HG03354 (cell line): ENCODE results near the gene CGNL1.

Source experiments
- ATAC-seq: cut with Tn5 transposase; IDR thresholded peaks from one replicate; pipeline ENCODE4 v1.9.1; 2021; ENCODE audit warnings: mild to moderate bottlenecking; ENCODE audit not compliant: unreplicated experiment, poor library complexity, severe bottlenecking

CGNL1 gene

DNA sequence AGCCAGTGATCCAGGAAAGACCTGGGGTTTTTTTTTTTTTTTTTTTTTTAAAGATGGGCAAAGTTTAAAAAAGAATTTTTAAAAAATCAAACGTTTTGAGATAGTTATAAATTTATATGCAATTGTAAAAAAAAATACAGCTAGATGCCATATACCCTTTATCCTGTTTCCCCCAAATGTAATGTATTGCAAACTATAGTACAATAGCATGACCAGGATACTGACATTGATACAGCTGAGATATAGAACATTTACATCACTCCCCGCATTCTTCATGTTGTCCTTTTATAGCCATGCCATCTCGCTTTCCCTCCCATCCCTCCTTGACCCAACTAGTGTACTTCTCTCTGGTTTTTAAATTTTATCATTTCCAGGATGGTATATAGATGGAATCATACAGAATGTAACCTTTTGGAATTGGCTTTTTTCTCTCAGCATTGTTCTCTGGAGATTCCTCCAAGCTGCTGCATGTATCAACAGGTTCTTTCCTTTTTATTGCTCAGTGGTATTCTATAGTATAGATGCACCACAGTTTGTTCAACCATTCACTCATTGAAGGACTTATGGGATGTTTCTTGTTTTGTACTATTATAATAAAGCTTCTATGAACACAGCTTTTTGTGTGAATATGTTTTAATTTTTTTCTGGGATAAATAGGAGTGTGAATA, 104.9 kb downstream of the CGNL1 start:
- no peak for ATAC-seq

DNA sequence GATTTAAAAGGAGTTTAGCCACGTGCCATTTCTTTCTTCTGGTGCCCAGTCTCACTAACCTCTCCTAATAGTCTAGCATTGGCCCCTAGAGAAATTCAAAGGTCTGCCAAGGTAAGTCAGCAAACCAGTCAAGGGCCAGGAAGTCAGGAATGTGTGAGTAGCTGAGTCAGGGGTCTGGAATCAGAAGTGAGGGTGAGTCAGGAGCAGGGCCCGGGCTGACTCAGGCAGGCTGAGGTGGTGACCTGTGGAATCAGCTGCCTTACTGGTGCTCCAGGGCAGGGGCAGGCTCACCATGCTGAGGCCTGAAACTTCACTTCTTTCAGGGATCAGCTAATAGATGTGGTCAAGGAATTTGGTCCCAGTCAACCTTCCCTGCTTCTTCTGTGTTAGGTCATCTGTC, 109.6 kb downstream of the CGNL1 start:
- ATAC-seq: no peak

DNA sequence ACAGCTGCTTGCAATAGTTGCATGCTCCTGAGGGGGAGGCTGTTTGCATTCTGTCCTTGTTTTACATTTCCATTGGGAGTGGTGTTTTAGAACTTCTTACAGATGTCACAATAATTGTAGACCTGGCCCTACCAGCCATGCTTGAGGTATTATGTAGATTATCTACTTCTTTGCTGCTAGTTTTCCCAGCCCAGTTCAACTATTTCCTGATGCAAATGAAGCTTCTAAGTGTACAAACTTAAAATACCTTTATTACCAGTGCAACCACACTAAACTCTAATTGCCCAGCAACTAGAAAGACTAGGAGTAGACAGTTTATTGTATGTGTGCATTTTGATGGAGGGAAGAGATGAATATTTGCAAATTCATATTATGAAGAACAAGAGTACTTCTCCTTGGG, 110.5 kb downstream of the CGNL1 start:
- no peak for ATAC-seq

DNA sequence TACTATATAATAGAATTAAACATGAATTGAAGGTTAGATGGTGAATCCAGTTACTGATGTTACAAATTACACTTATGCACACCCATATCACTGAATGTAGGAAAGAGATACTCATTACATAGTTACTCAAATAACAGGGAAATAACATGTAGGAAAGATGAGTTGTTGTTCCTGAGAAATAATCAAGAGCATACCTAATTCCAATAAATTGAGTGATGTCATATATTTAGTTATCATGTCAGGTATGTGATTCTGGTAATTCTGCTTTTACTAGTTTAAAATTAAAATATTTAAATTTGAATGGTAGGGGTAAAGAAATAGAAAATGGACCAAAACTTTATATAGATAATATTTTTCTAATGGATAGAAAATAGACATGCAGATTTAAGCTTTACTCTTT, 112.8 kb downstream of the CGNL1 start:
- no peak for ATAC-seq

DNA sequence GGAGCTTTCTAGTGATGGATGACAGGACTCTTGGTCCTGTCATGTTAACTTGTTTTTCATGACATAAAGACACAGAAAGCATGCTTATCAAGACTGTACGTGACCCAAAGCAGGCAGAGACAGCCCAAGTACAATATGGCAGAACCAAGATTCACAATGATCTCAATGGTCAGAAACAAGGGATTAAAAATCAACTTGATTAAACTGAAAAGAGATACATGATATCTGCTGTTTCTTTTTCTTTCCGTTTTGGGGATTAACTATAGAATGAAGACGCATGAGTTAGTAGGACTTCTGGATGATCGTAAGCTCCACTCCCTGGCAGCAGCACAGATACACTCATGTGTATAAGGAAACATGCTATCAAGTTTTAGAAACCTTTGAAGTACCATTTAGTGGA, 117.0 kb downstream of the CGNL1 start:
- no peak for ATAC-seq

DNA sequence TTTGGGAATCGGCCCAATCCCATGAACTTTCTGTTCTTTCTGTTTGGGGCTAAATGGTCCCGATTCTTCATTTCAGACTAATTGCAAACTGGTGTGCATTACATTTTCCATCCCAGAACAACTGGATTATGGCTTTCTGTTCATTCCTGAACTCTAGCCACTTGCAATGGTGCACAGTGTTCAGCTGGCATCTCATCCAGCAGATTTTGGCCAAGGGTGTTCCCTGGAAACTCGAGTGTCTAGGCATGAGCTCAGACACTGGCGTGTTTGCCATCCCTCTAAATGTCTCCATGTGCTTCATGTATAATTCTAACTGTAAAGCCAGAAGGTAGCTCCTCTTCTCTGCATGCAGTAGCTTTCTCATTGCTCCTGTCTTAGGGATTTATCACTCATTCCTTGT, 118.3 kb downstream of the CGNL1 start:
- ATAC-seq: no peak

DNA sequence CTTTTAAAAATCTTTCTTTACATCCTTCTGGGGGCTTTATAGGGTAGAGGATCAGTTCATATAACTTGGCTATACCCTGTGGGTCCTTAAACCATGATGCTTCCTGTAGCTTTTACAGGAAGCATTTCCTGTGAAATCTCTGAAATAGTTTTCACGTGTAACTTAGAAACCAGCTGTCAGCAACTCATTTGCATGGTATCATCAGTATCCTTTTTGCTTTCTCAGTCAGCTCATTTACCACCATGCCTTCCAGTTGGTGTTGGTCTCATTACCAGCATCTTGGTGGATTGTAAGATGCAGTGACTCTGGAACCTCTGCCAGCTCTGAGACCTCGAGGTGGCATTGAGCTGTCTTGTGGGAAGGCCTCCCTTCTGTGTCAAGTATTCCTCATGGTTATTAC, 118.7 kb downstream of the CGNL1 start:
- peak; percentile 66 for ATAC-seq

DNA sequence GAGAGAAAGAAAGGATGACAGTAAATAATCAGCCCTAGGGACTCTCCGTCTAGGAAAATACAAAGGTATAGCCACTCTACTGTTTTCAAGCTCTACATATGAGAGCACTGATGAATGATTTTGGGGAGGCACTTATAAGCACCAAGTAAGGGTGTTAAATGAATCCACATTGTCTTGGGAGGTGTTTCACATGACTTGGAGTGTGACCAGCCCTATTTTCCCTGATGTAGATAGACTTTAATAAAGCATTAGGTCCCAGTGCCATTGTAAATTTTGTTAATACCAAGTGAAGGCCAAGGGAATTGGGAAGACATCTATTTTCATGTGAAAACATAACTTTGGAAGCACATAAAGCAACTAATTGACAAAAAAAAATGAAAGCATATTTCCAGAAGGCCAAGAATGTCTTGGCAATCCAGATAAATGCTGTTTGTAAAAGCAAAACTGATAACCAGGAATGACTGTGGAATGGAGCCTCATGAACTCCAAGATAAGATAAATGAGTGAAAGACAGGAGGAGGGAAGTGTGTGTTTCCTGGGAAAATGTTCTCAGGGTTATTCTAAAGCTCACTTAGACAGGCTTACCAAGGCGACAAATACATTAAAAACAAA, 119.4 kb downstream of the CGNL1 start:
- no peak for ATAC-seq

DNA sequence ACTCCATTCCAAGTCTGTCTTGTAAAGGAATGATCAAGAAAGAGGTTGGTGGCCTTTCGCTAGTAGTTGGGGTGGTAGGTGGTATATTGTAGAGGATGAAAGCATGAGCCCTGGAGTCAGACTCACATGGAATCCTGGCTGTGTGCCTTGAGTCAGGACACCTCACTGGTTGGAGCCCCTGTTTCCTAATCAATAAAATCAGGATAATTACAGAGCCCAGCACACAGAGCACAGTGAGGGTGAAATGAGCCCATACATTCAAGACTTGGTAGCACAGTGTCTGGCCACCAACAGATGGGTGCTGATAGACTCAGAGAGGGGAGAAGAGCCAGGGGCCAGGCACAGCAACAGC, 120.3 kb downstream of the CGNL1 start:
- no peak for ATAC-seq

DNA sequence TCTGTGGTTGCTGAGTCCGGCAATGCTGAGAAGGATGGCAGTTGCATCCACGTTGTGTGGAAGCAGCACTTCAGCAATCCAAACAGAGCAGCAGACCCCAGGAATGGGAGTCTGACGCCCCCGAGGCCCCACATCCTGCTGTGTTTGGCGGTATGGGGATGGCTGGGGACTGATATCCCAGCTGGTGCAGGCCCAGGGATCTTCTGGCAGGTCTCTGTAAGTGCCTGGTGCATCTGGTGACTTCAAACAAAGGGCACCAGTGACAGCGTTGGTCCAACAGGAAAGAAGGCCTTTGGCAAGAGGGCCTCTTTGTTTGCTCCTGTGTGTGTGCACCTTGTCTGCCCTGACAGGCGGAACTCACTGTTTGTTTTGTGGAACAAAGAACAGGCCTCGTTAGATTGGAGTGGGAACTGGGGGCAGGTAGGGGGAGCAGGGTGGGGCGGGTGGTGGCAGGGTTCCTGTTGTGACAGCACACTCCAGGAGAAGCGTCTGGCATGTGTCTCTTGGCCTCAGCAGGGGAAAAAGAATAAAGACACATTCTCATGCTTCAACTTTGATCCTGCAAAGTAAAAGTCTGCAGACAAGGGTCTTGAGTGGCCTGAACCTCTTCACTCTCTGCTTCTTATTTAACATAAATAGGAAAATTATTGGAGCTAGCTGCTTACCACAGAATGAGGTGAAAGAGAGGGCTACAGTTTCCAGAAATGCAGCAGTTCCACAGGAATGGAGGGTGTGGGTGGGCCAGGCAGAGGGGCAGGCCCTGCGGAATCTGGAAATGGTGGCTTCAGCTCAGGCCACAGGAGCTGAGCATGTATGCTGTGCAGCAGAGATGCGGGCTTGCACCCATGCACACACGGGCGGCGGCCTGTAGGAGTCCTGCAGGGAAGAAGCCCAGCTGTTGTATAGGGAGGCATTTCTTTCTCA, 120.9 kb downstream of the CGNL1 start:
- no peak for ATAC-seq

DNA sequence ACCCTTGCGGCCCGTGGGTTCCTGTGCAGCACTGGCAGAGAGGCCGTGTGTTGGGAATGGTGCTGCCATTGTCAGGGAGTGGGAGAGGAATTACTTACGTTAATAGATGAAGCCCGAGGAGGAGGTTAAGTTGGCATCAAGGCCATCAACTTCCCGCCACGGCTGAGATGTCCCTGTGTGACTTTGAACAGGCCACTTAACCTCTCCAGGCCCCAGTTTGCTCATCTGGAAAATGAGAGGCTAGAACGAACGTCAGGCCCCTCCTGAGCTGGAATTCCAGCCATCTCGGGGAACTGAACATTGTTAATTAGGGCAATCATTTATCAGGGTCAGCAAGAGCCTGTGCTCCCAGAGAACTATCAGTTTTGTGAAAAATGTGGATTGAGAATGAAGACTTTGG, 124.0 kb downstream of the CGNL1 start:
- ATAC-seq: no peak

DNA sequence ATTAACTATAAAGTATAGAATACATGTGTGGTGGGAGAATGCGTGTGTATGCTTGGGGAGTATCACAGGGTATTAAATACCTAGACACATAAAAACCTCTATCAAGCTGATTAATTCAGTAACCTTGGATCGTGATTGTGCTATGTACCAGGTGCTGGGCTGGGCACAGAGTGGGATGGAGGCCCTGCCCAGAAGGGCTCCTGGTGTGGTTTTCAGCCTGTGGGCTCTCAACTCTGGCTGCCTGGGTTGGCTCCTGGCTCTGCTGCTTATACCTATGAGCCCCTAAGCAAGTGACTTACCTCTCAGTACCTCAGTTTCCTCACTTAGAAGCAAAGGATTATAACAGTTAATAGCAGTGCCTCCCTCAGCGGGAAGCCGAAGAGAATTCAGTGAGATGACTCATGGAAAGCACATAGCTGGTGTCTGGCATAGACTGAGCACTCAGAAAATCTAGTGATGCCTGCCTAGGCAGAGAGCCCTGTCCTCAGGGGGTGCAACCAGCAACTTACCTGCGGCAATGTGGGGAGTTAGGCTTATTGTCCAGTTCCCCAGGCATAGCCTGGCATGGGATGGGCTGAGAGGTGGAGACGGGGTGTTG, 124.8 kb downstream of the CGNL1 start:
- ATAC-seq: no peak

DNA sequence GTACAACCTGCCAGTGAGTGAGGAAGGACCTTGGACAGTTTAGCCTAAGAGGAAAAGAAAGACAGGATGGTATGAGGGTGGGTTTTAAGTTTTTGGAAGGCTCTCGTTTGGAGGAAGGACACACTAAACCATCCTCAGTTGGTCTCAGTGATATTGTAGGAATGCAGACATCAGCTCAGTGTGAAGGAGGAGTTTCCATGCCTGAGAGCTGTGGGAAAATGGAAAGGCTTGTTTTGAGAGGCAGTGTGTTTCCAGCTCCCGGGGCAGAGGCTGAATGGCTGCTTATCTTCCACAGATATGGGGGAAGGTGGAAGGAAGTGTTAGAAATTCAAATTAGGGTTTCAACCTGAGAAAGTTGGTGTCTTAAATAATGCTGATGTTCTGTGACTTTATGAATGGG, 125.8 kb downstream of the CGNL1 start:
- no peak for ATAC-seq

DNA sequence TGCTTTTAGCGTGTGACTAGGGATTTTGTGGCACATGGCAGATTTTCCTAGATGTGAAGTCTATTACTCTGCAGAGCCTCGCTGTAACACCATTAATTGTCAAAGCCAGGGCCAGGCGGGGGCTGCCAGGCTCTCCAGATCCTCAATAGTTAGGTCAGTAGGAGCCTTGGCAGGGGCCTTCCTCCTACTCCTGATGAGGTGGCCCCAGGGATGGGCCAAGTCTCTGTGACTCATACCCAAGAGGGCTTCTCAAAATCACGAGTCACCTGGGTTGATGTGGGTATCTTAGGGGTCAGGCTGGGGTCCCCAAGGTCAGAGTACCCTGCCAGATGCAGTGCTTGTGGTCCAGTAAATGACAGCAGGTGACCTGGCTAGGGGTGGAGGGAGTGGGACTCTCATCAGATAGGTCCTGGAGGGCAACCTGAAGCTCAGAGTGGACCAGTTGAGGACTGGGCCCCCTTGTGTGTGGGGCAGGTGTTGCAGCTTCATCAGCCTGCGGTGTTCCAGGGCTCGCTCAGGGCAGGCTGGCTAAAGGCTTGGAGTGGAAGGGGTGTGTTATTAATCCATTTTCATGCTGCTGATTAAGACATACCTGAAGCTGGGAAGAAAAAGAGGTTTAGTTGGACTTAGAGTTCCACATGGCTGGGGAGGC, 126.9 kb downstream of the CGNL1 start:
- no peak for ATAC-seq

DNA sequence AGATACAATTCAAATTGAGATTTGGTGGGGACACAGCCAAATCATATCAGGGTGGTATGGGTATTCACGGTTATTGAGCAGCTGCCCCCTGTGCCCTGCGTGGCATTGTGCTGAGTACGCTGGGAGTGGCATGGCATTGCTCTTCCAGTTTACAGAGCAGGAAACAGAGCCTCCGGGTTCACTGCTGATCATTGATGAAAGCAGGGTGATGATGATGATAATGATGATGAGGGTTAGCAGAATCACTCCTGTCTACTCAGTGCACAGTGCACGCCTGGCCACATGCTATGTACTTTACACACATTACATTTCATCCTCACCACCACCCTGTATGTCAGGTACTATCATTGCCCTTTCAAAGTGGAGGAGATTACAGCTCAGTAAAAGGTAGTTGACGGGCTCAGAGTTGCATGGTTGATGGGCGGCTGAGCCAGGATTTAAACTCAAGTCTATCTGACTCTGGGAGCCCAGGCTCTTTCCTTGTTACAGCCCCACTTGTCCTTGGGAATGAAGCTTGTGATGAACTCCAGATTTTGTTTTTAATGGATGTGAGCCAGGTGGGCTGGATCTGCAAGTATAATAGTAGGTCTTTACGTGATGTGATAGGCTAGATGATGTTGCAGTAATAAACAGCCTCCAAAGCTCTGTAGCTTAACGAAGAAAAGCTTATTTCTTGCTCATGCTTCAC, 127.8 kb downstream of the CGNL1 start:
- no peak for ATAC-seq

DNA sequence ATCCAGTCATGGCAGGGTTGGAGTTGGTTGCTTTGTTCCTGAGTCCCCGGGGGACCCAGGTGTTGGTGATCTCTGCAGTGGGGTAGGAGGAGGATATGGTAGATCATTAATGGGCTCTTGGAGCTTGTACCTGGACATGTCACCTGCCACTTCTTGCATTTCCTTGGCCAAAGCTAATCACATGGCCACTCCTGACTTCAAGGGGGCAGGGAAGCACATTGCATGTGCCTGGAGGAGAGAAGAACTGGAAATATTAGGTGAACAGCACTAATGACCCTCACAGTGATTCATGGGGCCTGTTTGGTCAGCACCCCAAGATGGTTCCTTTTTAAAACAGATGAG, 128.3 kb downstream of the CGNL1 start:
- ATAC-seq: no peak

DNA sequence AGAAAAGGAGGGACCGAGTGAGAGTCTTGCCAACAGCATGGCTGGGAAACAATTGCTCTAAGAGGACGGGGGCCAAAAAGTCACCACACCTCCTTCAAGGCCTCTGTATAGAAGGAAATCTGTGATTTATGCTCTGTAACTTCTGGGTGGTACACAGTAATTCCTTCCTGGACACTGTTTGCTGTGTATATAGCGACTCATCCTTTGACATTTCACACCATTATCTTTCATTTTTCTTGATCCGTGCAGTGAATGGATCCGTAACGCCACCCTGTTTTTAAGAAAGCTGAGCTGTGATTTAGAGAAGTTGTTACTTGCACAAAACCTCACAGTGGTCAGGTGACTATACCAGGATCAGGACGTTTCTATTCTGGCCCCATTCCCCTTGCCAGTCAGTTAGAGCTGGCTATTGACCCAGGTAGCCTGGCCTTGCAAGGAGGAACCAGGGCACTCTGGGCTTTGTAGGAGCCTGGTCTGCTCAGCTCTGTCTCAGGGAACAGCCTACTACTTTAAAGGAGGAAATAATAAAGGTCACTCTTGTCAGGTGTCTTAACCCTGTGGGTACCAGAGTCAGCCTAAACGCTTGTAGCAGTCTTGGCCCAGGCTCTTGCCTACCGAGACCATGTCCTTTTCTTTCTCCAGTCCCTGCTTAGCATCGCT, 128.9 kb downstream of the CGNL1 start:
- no peak for ATAC-seq

DNA sequence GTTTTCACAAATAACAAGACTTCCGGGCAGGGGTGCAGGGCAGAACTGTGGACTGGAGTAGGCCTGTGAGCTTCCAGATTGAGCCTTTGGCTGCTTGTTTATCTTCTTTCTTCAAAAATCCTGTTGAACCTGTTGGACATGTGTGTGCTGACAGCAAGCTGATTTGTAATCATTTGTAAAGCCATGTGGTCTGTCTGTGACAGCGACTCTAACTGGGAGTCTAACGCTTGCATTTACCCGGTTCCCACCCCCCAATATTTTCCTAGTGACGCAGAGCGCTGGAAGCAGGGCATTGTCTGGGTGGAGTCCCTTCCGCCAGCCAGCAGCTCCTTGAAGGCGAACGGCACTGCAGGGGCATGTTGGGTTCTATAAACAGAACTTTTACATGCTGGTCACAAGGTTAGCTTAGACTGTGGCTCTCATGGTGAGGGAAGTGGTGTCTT, 129.7 kb downstream of the CGNL1 start:
- no peak for ATAC-seq

DNA sequence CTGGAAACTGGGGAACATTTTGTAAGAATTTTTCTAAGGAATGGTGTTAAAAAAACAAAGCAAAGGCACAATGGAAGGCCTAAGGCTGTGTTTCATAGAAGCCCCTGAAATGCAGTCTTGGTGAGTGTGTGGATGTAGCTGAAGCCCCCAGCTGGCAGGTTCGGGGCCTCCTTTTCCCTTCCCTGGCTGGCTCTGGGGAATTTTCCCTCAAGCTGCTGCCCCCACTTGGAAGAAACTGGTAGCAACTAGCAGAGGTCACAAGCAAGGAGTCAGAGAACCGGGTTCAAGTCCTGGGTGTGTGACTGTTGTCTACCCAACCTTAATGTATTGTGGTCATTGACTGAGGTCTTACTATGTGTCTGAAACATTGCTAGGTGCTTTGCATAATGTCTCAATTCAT, 130.1 kb downstream of the CGNL1 start:
- ATAC-seq: no peak
